ENCODE results near the gene CCDC34. TPM values are rescaled to one million over a fixed set of nuclear protein-coding genes. Genes with fewer than 3 reads are reported as not detected.

CCDC34 gene
- total RNA-seq, 2 experiments from 2014 or later: 20.8 to 38.5 TPM

- Histone ChIP-seq H3K79me2 (ENCODE audit: insufficient read depth, low read depth, low read length) (no peaks in the 10 kb centered on the region), H2AFZ (ENCODE audit: low read length) (no peak overlapping the region), H3K9me2 (ENCODE audit: insufficient read depth, low read length) (no peaks in the 10 kb centered on the region), H3K4me3 (ENCODE audit: low read depth, low read length, poor library complexity, severe bottlenecking) (no peak overlapping the region), H3K4me2 (ENCODE audit: low read length) (no peak overlapping the region), H3K27ac (ENCODE audit: low read depth, low read length, poor library complexity, severe bottlenecking) (no peak overlapping the region), H3K4me1 (ENCODE audit: insufficient read depth, low read length, poor library complexity, severe bottlenecking) (no peaks in the 10 kb centered on the region), H3K9me3 (ENCODE audit: low read length) (no peaks in the 10 kb centered on the region), H3K36me3 (ENCODE audit: insufficient read depth, low read length) (no peaks in the 10 kb centered on the region), H4K20me1 (ENCODE audit: insufficient read depth, low read length) (no peaks in the 10 kb centered on the region)
- no peak for DNase-seq (ENCODE audit: low spot score)
- no TSS peak for BruUV-seq (replicated peaks)
- TF ChIP-seq EZH2phosphoT487 (IDR thresholded peaks at IDR 0.05; ENCODE audit: borderline replicate concordance, low read depth, low read length): no peak
- TF ChIP-seq, protein P1, sequence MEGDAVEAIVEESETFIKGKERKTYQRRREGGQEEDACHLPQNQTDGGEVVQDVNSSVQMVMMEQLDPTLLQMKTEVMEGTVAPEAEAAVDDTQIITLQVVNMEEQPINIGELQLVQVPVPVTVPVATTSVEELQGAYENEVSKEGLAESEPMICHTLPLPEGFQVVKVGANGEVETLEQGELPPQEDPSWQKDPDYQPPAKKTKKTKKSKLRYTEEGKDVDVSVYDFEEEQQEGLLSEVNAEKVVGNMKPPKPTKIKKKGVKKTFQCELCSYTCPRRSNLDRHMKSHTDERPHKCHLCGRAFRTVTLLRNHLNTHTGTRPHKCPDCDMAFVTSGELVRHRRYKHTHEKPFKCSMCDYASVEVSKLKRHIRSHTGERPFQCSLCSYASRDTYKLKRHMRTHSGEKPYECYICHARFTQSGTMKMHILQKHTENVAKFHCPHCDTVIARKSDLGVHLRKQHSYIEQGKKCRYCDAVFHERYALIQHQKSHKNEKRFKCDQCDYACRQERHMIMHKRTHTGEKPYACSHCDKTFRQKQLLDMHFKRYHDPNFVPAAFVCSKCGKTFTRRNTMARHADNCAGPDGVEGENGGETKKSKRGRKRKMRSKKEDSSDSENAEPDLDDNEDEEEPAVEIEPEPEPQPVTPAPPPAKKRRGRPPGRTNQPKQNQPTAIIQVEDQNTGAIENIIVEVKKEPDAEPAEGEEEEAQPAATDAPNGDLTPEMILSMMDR (conservative IDR thresholded peaks at IDR 0.05; ENCODE audit: low read length): no peak
- CTCF ChIA-PET (ENCODE audit: unreplicated experiment): no interaction called here
- POLR2A ChIA-PET: no interaction called here
- intact Hi-C loops (cut with micrococcal nuclease; ENCODE audit: unreplicated experiment): no loop called here
Measured at GRCh38 chr11:27408246-27408800, 45.3 kb upstream of the CCDC34 start.

- H3K9me3 ChIP-seq (ENCODE audit: low read length): no peaks in the 10 kb centered on the region
- H3K36me3 ChIP-seq (ENCODE audit: insufficient read depth, low read length): no peaks in the 10 kb centered on the region
- H2AFZ ChIP-seq (ENCODE audit: low read length): no peak overlapping the region
- no peaks in the 10 kb centered on the region for H3K79me2 ChIP-seq (ENCODE audit: insufficient read depth, low read depth, low read length)
- no TSS peak for BruUV-seq (replicated peaks)
- ChIA-PET POLR2A (interaction anchor here (0.7 to 1.0 kb wide), 2 partner anchors 37 to 123 kb away, joined by 3 read pairs; no protein-coding TSS in a partner anchor), CTCF (ENCODE audit: unreplicated experiment) (no interaction called here)
- no peaks in the 10 kb centered on the region for H4K20me1 ChIP-seq (ENCODE audit: insufficient read depth, low read length)
- DNase-seq (ENCODE audit: low spot score): no peak
- no peak overlapping the region for H3K4me3 ChIP-seq (ENCODE audit: low read depth, low read length, poor library complexity, severe bottlenecking)
- no peak overlapping the region for H3K27ac ChIP-seq (ENCODE audit: low read depth, low read length, poor library complexity, severe bottlenecking)
- intact Hi-C loops (cut with micrococcal nuclease; ENCODE audit: unreplicated experiment): no loop called here
- no peaks in the 10 kb centered on the region for H3K9me2 ChIP-seq (ENCODE audit: insufficient read depth, low read length)
- no peak overlapping the region for H3K4me2 ChIP-seq (ENCODE audit: low read length)
- no peaks in the 10 kb centered on the region for H3K4me1 ChIP-seq (ENCODE audit: insufficient read depth, low read length, poor library complexity, severe bottlenecking)
- TF ChIP-seq, protein P1 (conservative IDR thresholded peaks at IDR 0.05; ENCODE audit: low read length): no peak
- no peak for TF ChIP-seq EZH2phosphoT487 (IDR thresholded peaks at IDR 0.05; ENCODE audit: borderline replicate concordance, low read depth, low read length)
Measured at GRCh38 chr11:27406498-27407354, 43.7 kb upstream of the CCDC34 start.

- H3K4me2 ChIP-seq (ENCODE audit: low read length): no peak overlapping the region
- no peak overlapping the region for H3K27ac ChIP-seq (ENCODE audit: low read depth, low read length, poor library complexity, severe bottlenecking)
- no peaks in the 10 kb centered on the region for H4K20me1 ChIP-seq (ENCODE audit: insufficient read depth, low read length)
- H3K36me3 ChIP-seq (ENCODE audit: insufficient read depth, low read length): no peaks in the 10 kb centered on the region
- POLR2A ChIA-PET: interaction anchor here (0.6 kb wide), 1 partner anchor 146 kb away, joined by 3 read pairs; no protein-coding TSS in a partner anchor
- no peak for DNase-seq (ENCODE audit: low spot score)
- CTCF ChIA-PET (ENCODE audit: unreplicated experiment): no interaction called here
- intact Hi-C loops (cut with micrococcal nuclease; ENCODE audit: unreplicated experiment): no loop called here
- H3K9me2 ChIP-seq (ENCODE audit: insufficient read depth, low read length): no peaks in the 10 kb centered on the region
- TF ChIP-seq EZH2phosphoT487 (IDR thresholded peaks at IDR 0.05; ENCODE audit: borderline replicate concordance, low read depth, low read length): no peak
- TF ChIP-seq, protein P1 (conservative IDR thresholded peaks at IDR 0.05; ENCODE audit: low read length): no peak
- no peaks in the 10 kb centered on the region for H3K79me2 ChIP-seq (ENCODE audit: insufficient read depth, low read depth, low read length)
- no peak overlapping the region for H3K4me3 ChIP-seq (ENCODE audit: low read depth, low read length, poor library complexity, severe bottlenecking)
- H2AFZ ChIP-seq (ENCODE audit: low read length): no peak overlapping the region
- no TSS peak for BruUV-seq (replicated peaks)
- H3K9me3 ChIP-seq (ENCODE audit: low read length): no peaks in the 10 kb centered on the region
- no peaks in the 10 kb centered on the region for H3K4me1 ChIP-seq (ENCODE audit: insufficient read depth, low read length, poor library complexity, severe bottlenecking)
Measured at GRCh38 chr11:27405134-27405533, 42.1 kb upstream of the CCDC34 start.

All from OCI-LY7 (cell line).